CD14-positive monocyte (primary cell): ENCODE data around the gene IL23R. TPM values are rescaled to one million over a fixed set of nuclear protein-coding genes. Genes with fewer than 3 reads are reported as not detected.

Experiments used
- DNase-seq, 3 donors: peaks; one replicate each; pipeline ENCODE4 v3.0.0-alpha.2; 2011 to 2022
- H2AFZ ChIP-seq: 2 replicates; pipeline ENCODE4 v1.6.0; 2012; ENCODE audit warnings: mild to moderate bottlenecking, low read depth, low read length, inconsistent platforms; ENCODE audit not compliant: insufficient read depth, poor library complexity, severe bottlenecking
- H3K27ac ChIP-seq, 2 donors: 1 replicate in 1 of 2; 2 replicates in 1 of 2; pipeline ENCODE4 v1.5.1; 2012 to 2013; ENCODE audit warnings: low read length in 2 of 2, control low read depth in 1 of 2, inconsistent platforms in 1 of 2, low read depth in 1 of 2, mild to moderate bottlenecking in 1 of 2
- H3K27me3 ChIP-seq, 2 donors: one replicate each; pipeline versions ENCODE4 v1.6.0 to v1.6.1; 2011 to 2013; ENCODE audit warnings: low read length in 2 of 2; ENCODE audit not compliant: control insufficient read depth in 2 of 2, insufficient read depth in 2 of 2
- H3K36me3 ChIP-seq, 2 donors: replicated peaks in 1 of 2; 1 replicate in 1 of 2; 2 replicates in 1 of 2; pipeline versions ENCODE4 v1.5.1 to v1.6.1; 2012 to 2013; ENCODE audit warnings: low read length in 2 of 2, control low read depth in 1 of 2, inconsistent platforms in 1 of 2, mild to moderate bottlenecking in 1 of 2; ENCODE audit not compliant: insufficient read depth in 2 of 2, control insufficient read depth in 1 of 2
- H3K4me1 ChIP-seq, 2 donors: 1 replicate in 1 of 2; 2 replicates in 1 of 2; pipeline versions ENCODE4 v1.5.1 to v1.6.1; 2012 to 2013; ENCODE audit warnings: low read length in 2 of 2, control low read depth in 1 of 2, inconsistent platforms in 1 of 2, mild to moderate bottlenecking in 1 of 2, moderate library complexity in 1 of 2; ENCODE audit not compliant: insufficient read depth in 2 of 2, control insufficient read depth in 1 of 2
- H3K4me2 ChIP-seq: replicated peaks from 2 replicates; pipeline ENCODE3; 2012; ENCODE audit warnings: low read length, moderate library complexity, mild to moderate bottlenecking; ENCODE audit not compliant: poor library complexity, severe bottlenecking; ENCODE audit errors: extremely low read depth
- H3K4me3 ChIP-seq, 3 experiments: fragments of 200-600 bp in 1 of 3; sonication (generic) in 1 of 3; replicated peaks in 1 of 3; 1 replicate in 2 of 3; 2 replicates in 1 of 3; pipeline ENCODE4 v1.5.1; 2011 to 2013; ENCODE audit warnings: low read length in 3 of 3, mild to moderate bottlenecking in 3 of 3, control low read depth in 2 of 3, low read depth in 2 of 3, inconsistent platforms in 1 of 3, moderate library complexity in 1 of 3
- H3K79me2 ChIP-seq: 2 replicates; pipeline ENCODE4 v1.6.0; 2012; ENCODE audit warnings: mild to moderate bottlenecking, control low read depth, inconsistent platforms, low read length, moderate library complexity; ENCODE audit not compliant: insufficient read depth
- H3K9ac ChIP-seq: 2 replicates; pipeline ENCODE4 v1.6.0; 2017; ENCODE audit warnings: low read length, mild to moderate bottlenecking; ENCODE audit not compliant: insufficient read depth, poor library complexity, severe bottlenecking
- H3K9me3 ChIP-seq, 2 donors: replicated peaks in 1 of 2; 1 replicate in 1 of 2; 2 replicates in 1 of 2; pipeline versions ENCODE4 v1.5.1 to v1.6.1; 2012 to 2013; ENCODE audit warnings: low read length in 2 of 2, control low read depth in 1 of 2; ENCODE audit not compliant: control insufficient read depth in 1 of 2, insufficient read depth in 1 of 2
- H4K20me1 ChIP-seq: 2 replicates; pipeline ENCODE4 v1.6.0; 2012; ENCODE audit warnings: mild to moderate bottlenecking, low read length, control low read depth, moderate library complexity; ENCODE audit not compliant: insufficient read depth
- H3K27ac Mint-ChIP-seq, 7 donors: one replicate each; pipeline ENCODE4 v1.8.0; 2020; ENCODE audit warnings: mild to moderate bottlenecking in 7 of 7, mixed read lengths in 7 of 7, moderate library complexity in 6 of 7, inconsistent platforms in 2 of 7
- H3K27me3 Mint-ChIP-seq, 3 donors: one replicate each; pipeline ENCODE4 v1.8.0; 2021 to 2022; ENCODE audit warnings: low read depth in 3 of 3, mild to moderate bottlenecking in 3 of 3, mixed read lengths in 3 of 3, moderate library complexity in 3 of 3, inconsistent platforms in 1 of 3
- H3K36me3 Mint-ChIP-seq, 2 donors: one replicate each; pipeline ENCODE4 v1.8.0; 2020; ENCODE audit warnings: mixed read lengths in 2 of 2, inconsistent platforms in 1 of 2, mild to moderate bottlenecking in 1 of 2
- H3K4me1 Mint-ChIP-seq: one replicate; pipeline ENCODE4 v1.8.0; 2020; ENCODE audit warnings: mild to moderate bottlenecking, mixed read lengths
- H3K4me3 Mint-ChIP-seq, 2 donors: one replicate each; pipeline ENCODE4 v1.8.0; 2020; ENCODE audit warnings: mild to moderate bottlenecking in 2 of 2, mixed read lengths in 2 of 2, moderate library complexity in 1 of 2
- H3K9me3 Mint-ChIP-seq, 7 donors: one replicate each; pipeline ENCODE4 v1.8.0; 2020 to 2022; ENCODE audit warnings: mixed read lengths in 7 of 7, mild to moderate bottlenecking in 6 of 7, moderate library complexity in 6 of 7, inconsistent platforms in 2 of 7
- WGBS: methylation state at CpG from one replicate; pipeline ENCODE4 v1.1.5; 2013; ENCODE audit warnings: missing lambda C conversion rate; ENCODE audit not compliant: insufficient coverage; 5-methylcytosine and 5-hydroxymethylcytosine counted together
- intact Hi-C, 2 donors: fragments of 100-400 bp; cut with micrococcal nuclease; formaldehyde crosslinking; loops; one replicate each; pipeline versions ENCODE4 v1.15.0 to v1.15.1; 2023
- polyA plus RNA-seq, 3 donors: library from polyadenylated mRNA; depleted of rRNA in 1 of 3; unstranded in 2 of 3; stranded (reverse) in 1 of 3; fragments of 300-500 nt in 2 of 3; fragments of >200 nt in 1 of 3; fragmentation: Illumina TruSeq in 2 of 3; gene quantifications; 1 replicate in 2 of 3; 2 replicates in 1 of 3; pipeline ENCODE4 v1.2.3, GENCODE V29; 2012 to 2021
- TF ChIP-seq, protein P1 (sequence below): fragments of 200-600 bp; IDR thresholded peaks from one replicate; pipeline ENCODE4 v1.8.0; 2022; ENCODE audit warnings: antibody characterized with exemption, mild to moderate bottlenecking

IL23R gene
- polyA plus RNA-seq, 3 donors = not detected

GRCh38 chr1:67150931-67151330 lies 15.3 kb upstream of the IL23R start:
- Histone ChIP-seq H3K9ac (no peak overlapping the region), H3K27ac (no peak overlapping the region), H3K4me2 (no peak overlapping the region), H4K20me1 (no peaks in the 10 kb centered on the region), H3K79me2 (no peaks in the 10 kb centered on the region), H3K36me3 (no peaks in the 10 kb centered on the region), H2AFZ (no peak overlapping the region), H3K4me1 (no peaks in the 10 kb centered on the region), H3K27me3 (no peaks in the 10 kb centered on the region), H3K9me3 (no peaks in the 10 kb centered on the region), H3K4me3 (no peak overlapping the region)
- intact Hi-C loops = no loop called here
- no peak overlapping the region for H3K27ac Mint-ChIP-seq
- H3K4me3 Mint-ChIP-seq = no peak overlapping the region
- TF ChIP-seq, protein P1, sequence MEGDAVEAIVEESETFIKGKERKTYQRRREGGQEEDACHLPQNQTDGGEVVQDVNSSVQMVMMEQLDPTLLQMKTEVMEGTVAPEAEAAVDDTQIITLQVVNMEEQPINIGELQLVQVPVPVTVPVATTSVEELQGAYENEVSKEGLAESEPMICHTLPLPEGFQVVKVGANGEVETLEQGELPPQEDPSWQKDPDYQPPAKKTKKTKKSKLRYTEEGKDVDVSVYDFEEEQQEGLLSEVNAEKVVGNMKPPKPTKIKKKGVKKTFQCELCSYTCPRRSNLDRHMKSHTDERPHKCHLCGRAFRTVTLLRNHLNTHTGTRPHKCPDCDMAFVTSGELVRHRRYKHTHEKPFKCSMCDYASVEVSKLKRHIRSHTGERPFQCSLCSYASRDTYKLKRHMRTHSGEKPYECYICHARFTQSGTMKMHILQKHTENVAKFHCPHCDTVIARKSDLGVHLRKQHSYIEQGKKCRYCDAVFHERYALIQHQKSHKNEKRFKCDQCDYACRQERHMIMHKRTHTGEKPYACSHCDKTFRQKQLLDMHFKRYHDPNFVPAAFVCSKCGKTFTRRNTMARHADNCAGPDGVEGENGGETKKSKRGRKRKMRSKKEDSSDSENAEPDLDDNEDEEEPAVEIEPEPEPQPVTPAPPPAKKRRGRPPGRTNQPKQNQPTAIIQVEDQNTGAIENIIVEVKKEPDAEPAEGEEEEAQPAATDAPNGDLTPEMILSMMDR = no peak
- H3K9me3 Mint-ChIP-seq = peaks cover 0 to 3% (median 0%) of the 10 kb centered on the region in 7 donors
- peaks cover 7 to 15% (median 12%) of the 10 kb centered on the region in 3 donors for H3K27me3 Mint-ChIP-seq
- WGBS = no CpG with 5 or more reads among the region's 4 CpGs
- H3K4me1 Mint-ChIP-seq = peaks cover 9% of the 10 kb centered on the region
- DNase-seq = no peak
- no peaks in the 10 kb centered on the region for H3K36me3 Mint-ChIP-seq

DNA sequence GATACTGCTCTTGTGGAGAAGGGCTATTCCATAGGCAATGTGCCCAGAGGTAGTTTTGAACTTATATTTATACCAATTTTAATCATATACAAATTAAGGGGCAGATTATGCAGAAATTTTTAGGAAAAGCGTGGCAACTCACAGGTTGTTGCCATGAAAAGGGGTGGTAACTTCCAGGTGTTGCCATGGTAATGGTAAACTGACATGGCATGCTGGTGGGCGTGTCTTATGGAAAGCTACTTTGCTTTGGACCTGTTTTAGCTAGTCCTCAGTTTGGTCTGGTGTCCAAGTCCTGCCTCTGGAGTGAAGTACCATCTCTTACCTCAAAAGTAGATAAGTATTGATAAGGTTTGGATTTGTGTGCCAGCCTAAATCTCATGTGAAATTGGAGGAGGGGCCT lies 7.9 kb upstream of the IL23R start:
- no peak overlapping the region for H3K4me2 ChIP-seq
- H3K4me1 ChIP-seq = no peaks in the 10 kb centered on the region
- no peak for DNase-seq
- Mint-ChIP-seq H3K27ac (no peak overlapping the region), H3K27me3 (peaks cover 2 to 6% (median 3%) of the 10 kb centered on the region in 3 donors), H3K36me3 (no peaks in the 10 kb centered on the region), H3K4me1 (peaks cover 5% of the 10 kb centered on the region), H3K4me3 (no peak overlapping the region), H3K9me3 (peaks cover 0 to 3% (median 0%) of the 10 kb centered on the region in 7 donors)
- H3K27me3 ChIP-seq = no peaks in the 10 kb centered on the region
- H2AFZ ChIP-seq = no peak overlapping the region
- H3K9me3 ChIP-seq = no peaks in the 10 kb centered on the region
- no peaks in the 10 kb centered on the region for H3K36me3 ChIP-seq
- 60% methylated on average over 1 of the region's 2 CpGs for WGBS
- H4K20me1 ChIP-seq = no peaks in the 10 kb centered on the region
- no peak overlapping the region for H3K4me3 ChIP-seq
- no peak overlapping the region for H3K9ac ChIP-seq
- no peak overlapping the region for H3K27ac ChIP-seq
- TF ChIP-seq, protein P1 = no peak
- H3K79me2 ChIP-seq = no peaks in the 10 kb centered on the region
- intact Hi-C loops = no loop called here
